Activated CD8-positive, alpha-beta memory T cell treated with anti-CD3 and anti-CD28 coated beads for 4 hours (primary cell): Measurements from ENCODE around the gene SRRM3.
"Not testable (repeated sequence)": the region's sequence is repeated elsewhere in the genome, so short reads cannot be mapped to it uniquely, and the experiment has no call there.

Experiments
- DNase-seq, 2 donors: peaks; one replicate each; pipeline ENCODE4 v3.0.0-alpha.2; 2020; ENCODE audit warnings: low read depth in 2 of 2

Gene SRRM3

DNA sequence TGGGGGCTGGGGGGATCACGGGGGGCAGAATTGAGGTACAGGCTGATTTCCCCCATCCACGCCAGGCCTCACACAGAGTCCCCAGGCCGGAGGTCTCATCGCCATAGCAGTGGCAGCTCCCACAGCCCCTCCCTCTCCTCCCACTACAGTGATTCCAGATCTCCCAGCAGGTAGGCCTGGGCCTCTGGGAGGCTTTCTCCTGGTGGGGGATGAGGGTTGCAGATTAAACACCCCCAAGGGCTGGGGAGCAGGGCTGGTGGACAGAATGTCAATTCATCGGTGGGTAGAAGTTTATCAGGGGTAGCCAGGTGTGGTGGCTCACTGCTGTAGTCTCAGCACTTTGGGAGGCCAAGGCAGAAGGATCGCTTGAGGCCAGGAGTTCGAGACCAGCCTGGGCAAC is 63.6 kb downstream of the SRRM3 start:
- DNase-seq: no peak

DNA sequence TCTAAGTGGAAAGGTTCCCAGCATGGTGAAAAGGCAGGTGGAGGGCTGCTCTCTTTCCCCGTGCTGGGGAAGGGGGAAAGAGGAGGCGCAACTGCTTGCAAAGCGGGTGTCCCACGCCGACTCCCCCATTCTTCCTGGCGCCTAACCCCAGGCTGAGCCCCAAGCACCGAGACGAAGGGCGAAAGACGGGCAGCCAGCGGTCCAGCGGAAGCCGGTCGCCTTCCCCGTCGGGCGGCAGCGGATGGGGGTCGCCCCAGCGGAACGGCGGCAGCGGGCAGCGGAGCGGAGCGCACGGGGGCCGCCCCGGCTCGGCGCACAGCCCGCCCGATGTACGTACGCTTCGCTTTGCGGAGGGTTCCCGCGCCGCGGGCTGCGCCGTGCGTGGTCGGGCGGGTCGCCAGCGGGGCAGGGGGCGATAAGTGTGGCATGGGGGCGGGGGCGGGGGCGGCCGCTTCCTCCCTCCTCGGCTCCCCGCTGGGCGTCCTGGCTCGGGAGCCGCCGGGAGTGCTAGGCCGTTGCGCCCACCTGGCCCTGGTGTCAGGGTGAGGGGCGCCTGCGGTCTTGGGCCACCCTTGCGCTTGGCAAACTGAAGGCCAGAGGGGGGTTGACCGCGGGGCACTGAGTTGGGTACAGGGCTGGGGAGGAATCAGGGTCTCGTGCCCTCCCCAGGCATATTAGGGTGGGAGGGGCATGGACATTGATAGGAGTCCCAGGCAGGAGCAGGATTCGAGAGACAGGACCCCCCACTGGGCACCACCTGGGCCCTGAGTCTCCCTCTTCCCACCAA is 65.6 kb downstream of the SRRM3 start:
- DNase-seq: no peak

DNA sequence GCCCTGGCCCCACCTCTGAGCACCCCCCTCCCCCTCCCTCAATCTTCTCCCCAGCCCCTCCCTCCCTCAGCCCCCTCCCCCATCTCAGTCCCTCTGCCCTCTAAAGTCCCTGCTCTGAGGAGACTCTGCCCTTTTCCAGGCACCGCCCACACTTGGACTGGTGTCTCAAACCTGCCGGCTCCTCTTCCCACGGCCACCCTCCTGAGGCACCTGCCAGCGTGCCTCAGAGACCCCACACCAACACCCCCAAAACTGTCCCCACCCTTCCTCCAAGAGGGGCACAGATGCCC is 66.1 kb downstream of the SRRM3 start:
- DNase-seq: no peak

DNA sequence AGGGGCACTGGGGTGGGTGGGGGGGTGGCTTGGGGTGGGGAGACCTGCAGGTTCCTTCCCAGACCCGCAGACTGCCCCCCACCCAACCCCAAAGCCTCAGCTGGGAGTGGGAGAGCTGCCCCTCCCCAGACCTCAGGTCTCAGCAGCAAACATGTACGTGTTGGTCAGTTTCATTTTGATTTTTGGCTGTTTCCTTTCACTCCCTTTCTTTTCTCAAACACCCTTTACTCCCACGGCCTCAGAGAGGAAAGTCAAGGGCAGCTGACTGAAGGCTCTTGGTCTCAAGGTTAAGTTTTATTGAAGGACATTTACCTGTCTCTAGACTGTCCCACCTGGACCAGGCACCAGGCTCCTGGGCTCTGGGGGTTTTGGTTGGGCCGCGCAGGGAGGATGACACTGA is 66.7 kb downstream of the SRRM3 start:
- no peak for DNase-seq

DNA sequence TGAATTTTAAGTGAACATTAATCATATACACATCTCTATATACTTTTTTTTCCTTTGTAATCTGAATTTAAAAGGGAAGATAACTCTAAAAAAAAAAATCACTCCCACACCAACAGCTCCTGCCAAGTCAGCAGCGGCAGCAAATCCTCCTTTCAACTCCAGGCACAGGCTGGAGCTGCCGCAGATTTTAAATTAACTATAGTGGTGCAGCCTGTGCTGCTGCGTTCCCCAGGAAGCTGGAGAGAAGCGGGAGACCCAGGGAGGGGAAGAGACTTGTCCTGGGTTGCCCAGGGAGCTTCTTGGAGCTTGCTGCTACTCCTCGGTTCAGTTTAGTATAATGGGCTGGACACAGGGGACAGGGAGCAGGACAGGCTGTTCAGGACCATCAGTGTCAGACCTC is 68.2 kb downstream of the SRRM3 start:
- DNase-seq: no peak

DNA sequence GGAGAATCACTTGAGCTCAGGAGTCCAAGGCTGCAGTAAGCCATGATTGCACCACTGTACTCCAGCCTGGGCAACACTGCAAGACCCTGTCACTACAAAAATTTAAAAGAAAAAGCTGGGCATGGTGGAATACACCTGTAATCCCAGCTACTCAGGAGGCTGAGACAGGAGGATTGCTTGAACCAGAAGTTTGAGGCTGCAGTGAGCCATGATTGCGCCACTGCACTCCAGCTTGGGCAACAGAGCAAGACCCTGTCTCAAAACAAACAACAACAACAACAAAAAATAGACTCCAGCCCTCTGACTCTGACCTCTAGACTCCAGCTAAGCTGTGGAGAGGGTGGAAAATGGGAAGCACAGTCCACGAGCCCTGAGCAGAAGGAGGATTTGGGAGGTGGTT is 69.7 kb downstream of the SRRM3 start:
- not testable (repeated sequence) for DNase-seq

DNA sequence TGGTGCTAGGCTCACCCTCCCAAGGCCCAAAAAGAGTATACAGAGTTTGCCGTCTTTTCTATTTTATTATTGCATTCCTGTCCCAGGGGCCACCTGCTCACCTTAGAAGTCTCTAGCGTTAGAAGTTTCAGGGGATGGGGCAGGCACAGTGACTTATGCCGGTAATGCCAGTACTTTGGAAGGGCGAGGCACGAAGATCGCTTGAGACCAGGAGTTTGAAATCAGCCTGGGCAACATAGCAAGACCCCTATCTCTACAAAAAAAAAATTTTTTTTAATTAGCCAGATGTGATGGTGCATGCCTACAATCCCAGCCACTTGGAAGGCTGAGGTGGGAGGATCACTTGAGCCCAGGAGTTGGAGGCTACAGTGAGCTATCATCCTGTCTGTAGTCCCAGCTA is 70.4 kb downstream of the SRRM3 start:
- DNase-seq: no peak

DNA sequence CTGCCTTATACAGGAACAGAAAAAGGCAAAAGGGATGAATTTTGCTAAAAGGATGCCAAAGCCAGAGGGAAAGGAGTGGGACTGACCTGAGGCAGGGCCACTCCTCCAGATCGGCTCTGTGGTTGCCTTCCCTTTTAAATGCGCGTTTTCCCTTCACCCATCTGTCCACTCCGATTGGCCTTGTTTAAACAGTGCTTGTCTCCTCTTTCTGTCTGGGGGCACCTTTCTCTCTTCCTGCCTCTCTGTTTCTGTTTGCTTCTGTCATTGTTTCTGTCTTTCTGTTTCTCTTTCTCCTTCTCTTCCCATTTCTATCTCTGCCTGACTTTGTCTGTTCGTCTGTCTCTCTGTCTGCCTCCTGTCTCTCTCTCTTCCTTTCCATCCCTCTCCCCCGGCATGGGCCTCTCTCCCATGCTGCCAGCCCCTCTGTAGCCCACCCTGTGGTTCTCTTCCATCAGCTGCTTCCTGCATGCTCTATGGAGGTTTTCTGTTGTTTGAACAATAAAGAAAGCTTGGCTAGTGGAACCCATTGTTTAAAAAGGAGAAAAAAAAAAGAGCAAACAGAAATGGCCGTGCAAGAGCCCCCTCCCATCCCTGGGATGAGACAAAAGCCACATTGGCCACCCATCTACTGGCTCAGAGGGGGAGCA is 71.3 kb downstream of the SRRM3 start:
- DNase-seq: no peak

DNA sequence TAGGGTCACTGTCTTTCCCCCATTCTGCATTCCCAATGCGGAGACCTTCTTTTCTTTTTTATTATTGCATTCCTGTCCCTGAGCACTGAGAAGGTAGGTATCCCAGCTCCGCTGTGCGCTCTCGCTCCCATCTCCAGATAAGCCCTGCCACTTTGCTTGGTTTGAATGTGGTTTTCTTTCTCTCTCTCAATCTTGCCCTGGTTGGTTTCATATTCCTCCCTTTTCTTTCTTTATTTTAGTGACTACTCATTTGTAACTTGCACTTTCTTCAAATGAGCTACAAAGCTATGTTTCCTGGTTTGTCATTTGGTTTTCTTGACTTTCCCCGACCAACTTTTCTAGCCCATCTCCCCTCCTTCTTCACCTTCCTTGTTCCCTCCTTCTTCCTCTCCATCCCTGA is 71.8 kb downstream of the SRRM3 start:
- no peak for DNase-seq

DNA sequence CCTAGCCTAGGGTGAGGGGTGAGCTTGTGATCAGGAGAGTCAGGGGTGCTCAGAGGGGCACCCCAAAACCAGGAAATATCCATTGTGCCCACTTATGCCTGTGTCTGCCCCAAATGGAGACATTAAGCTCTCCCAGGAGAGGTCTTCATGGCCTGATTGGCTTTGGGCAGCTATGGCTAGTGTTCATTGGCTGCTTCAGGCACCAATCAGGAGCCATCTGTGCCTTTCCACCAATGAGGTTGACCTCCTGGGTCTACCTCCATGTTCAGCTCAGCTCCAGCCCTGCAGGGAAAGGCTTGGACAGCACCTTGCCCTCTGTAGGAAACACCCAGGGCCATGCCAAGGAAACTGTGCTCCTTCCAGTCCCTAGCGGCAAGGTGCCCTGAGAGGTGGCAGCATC is 76.8 kb downstream of the SRRM3 start:
- no peak for DNase-seq

DNA sequence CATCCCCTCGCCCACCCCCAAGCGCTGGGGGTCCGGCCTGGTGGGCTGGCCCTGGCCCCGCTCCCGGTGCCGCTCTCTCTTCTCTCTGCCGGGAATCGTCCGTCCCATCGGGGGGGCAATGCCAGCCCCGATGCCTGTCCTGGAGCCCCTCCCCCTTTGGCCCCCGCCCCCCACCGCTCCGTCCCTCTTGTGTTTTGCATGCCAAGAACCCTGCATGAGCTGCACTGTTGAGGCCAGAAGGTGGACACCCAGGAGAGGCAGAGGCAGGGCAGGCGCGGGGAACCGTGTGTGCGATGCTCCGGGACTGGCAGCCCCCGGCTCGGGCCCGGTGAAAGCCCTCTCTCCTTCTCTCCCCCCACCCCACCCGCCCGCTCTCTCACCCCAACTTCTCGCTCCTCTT is 78.7 kb downstream of the SRRM3 start:
- DNase-seq: no peak

DNA sequence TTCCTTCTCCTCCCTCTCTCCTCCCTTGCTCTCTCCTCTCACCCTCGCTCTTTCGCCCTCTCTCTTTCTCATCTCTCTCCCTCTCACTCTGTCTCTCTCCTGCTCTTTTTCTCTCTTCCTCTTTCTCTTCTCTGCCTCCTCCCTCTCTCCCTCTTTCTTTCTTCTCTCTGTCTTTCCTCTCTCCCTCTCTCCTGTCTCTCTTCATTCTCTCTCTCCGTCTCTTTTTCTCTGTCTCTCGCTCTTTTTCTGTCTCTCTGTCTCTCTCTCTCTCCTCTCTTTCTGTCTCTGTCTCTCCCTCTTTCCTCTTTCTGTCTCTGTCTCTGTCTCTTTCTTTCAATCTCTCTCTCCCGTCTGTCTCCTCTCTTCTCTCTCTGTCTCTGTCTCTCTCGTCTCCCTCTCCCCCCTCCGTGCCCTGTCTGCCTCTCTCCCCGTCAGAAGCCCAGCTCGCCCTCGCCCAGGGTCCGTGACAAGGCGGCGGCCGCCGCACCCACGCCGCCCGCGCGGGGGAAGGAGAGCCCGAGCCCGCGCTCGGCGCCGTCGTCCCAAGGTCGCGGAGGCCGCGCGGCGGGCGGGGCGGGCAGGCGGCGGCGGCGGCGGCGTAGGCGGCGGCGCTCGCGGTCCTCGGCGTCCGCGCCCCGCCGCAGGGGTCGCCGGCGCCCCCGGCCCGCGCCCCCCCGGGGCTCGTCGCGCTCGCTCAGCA is 79.5 kb downstream of the SRRM3 start:
- no peak for DNase-seq

DNA sequence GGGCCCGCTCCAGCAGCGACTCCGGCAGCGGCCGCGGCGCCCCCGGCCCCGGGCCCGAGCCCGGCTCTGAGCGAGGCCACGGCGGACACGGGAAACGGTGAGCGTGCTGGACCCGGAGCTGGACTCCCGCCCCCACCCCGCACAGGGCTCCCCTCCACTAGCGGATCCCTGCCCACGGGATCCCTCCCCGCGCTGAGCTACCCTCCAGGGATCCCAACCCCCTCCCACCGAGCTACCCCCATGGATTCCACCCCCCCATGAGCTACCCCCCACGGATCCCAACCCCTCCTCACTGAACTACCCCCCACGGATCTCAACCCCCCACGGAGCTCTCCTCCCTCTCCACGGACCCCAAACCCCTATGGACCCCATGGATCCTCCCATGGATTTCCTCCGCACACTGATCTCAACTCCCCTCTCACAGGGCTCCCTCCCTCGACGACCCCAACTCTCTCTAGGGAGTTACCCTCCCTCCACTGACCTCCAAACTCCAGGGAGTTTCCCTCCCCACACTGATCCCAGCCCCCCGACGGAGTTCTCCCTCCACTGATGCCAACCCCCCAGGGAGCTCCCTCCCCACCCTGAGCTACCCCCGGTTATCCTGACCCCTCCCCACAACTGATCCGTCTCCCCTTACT is 80.1 kb downstream of the SRRM3 start:
- no peak for DNase-seq

DNA sequence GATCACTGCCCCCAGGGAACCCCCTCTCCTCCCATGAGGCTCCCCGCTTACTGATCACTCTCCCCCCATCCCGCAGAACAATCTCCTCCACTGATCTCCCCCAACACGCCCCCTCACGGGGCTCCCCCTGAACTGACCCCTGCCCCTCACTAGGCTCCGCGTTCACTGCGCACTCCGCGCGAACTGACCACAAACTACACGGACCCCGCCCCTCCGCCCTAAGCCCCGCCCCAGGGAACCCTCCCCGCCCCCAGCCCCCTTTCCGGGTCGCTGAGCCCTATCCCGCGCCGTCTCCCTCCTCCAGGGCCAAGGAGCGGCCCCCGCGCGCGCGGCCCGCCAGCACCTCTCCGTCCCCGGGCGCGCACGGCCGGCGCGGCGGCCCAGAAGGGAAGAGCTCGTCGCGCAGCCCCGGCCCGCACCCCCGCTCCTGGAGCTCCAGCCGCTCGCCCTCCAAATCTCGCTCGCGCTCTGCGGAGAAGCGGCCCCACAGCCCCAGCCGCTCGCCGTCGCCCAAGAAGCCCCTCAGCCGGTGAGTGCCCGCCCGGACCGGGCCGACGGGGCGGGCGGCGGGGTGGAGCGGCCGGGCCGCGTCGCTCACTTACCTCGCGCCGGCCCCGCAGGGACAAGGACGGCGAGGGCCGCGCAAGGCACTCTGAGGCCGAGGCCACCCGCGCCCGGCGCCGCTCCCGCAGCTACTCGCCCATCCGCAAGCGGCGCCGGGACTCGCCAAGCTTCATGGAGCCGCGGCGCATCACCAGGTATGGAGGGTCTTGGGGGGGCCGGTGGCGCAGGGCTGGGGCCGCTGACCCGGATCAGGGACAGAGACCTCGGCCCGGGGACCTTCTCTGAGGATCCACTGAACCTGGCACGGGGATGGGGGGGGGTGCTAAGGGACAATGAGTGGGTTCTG is 80.9 kb downstream of the SRRM3 start:
- no peak for DNase-seq

DNA sequence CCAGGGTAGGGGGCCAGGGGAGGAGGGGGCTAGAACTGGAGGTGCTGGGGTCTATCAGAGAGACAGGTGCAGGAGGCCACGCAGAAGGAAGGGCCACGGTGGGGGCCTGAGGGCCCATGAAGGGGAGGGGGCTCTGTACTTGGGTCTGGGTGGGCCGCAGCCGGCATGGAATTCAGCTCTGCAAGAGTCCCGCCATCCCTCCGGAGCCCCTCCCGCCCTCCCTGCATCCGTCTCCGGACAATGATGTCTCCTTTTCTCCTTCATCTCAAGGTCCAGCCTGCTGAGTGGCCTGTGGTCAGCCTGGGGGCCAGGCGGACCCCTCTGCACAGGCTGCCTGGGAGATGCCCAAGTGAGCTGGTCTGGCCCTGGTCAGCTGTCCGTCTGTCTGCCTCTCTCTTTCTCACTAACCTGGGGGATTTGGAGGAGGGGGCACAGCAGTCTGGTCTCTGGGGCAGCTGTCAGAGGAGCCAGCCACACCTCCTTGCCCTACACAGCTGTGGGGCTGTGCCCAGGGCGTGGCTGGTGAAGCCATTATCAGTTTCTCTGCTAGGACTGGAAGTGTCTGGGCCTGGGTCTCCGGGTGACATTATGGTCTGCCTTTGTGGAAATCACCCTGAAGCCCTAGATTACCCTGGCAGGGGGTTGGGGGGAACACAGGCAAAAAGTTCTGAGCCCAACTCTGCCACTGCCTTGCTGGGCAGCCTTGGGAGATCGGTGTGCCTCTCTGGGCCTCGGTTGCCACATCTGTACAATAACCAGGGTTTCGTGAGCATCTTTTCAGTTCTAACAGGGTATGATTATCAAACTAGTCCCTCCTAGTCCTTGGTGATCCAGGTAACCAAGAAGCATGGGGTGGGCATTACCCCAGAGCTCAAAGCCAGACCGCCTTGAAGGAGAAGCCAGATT is 81.8 kb downstream of the SRRM3 start:
- no peak for DNase-seq

DNA sequence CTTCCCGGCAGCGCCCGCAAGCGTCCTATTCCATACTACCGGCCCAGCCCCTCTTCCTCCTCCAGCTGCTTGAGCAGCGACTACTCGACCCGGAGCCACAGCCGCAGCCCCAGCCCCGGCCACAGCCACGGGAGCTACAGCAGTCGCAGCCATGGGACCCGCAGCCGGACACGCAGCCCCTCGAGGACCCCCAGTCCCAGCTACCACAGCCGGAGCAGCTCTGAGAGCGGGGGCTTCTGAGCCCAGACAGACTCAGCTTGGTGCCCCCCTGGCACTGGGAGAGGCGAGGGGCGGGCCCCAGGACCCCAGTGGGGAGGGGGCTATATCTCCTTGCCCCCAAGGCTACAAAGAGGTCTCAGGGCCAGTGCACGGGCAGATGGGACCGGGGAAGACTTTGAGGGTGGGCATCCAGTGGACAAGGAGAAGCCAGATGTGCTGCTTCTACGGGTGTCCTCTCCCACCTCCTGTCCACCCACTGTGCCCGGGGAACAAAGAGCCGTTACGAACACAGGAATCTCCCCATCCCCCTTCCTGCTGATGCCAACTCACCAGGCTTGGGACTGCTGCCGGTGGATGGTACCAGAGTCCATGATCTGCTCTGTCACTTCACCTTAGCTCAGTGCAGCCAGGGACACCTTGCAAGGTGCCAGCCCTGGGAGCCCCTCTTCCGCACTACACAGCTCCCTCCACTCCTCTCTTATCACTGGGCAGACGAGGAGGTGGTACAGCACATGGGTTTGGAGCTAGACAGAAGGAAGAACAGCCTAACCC is 84.1 kb downstream of the SRRM3 start:
- DNase-seq: no peak

DNA sequence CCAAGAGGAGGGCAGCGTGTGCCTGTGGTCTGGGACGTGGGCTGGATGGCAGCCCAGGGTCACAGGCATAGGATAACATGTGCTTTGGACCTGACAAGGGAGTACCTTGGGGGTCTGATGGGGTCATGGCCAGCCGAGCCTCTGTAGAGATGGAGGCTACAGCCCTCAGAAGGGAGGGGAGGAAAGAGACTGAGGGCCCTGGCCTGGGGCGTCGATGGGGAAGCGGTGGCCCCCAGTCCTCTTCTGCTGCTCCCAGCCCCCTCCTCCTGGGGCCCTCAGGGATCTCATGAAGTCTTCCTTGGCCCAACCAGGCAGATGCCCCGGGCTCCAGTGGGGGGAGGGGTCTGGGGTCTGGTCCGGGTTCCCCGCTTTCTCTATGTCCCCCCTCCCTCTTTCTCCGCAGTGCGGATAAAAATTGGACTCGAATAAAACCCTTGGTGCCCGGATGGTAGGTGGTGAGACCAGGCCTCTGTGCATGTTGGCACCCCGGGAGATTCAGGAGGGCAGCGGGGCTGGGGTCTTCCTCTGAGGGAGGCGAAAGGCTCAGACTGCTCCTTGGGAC is 85.2 kb downstream of the SRRM3 start:
- no peak for DNase-seq

DNA sequence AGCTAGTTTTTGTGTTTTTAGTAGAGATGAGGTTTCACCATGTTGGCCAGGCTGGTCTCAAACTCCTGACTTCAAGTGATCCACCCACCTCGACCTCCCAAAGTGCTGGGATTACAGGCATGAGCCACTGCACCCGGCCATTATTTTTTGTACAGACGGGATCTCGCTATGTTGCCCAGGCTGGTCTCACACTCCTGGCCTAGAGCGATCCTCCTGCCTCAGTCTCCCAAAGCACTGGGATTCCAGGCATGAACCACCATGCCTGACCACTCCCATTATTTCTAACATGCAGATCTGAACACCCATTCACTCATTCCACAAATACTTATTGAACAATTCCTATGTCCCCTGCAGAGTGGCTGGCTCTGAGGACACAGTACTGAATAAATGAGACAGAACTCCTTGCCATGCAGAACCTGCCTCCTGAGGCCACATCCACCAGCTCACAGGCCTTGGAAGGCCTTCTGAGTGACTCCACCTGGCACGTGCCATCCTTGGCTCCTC is 89.2 kb downstream of the SRRM3 start:
- DNase-seq: not testable (repeated sequence)
